LNCaP clone FGC (cell line): Measurements from ENCODE around the gene FRMD6.
"Not testable (repeated sequence)": the region's sequence is repeated elsewhere in the genome, so short reads cannot be mapped to it uniquely, and the experiment has no call there.

Experiments used
- DNase-seq: peaks from one replicate; pipeline ENCODE4 v3.0.0-alpha.2; 2011; ENCODE audit warnings: low read depth
- H3K4me3 ChIP-seq: 2 replicates; pipeline ENCODE4 v1.5.1; 2011; ENCODE audit warnings: mild to moderate bottlenecking, low read depth, low read length, control low read depth
- CTCF ChIP-seq: IDR thresholded peaks from 2 replicates; pipeline ENCODE4 v1.5.1; 2012; ENCODE audit warnings: mild to moderate bottlenecking; ENCODE audit not compliant: control insufficient read depth, insufficient read depth; ENCODE audit errors: extremely low read depth

The FRMD6 gene

GRCh38 chr14:51626788-51627187 is 24.9 kb upstream of the FRMD6 start:
- no peak overlapping the region for H3K4me3 ChIP-seq
- no peak for DNase-seq
- TF ChIP-seq CTCF, result no peak

GRCh38 chr14:51627313-51627712 is 24.4 kb upstream of the FRMD6 start:
- no peak for TF ChIP-seq CTCF

GRCh38 chr14:51628238-51628637 is 23.5 kb upstream of the FRMD6 start:
- no peak for TF ChIP-seq CTCF
- DNase-seq, result no peak
- H3K4me3 ChIP-seq, result no peak overlapping the region

More at GRCh38 chr14:51627313-51627712, 24.4 kb upstream of the FRMD6 start:
- DNase-seq, result no peak
- no peak overlapping the region for H3K4me3 ChIP-seq

GRCh38 chr14:51630987-51631386 is 20.7 kb upstream of the FRMD6 start:
- no peak for DNase-seq
- no peak for TF ChIP-seq CTCF
- H3K4me3 ChIP-seq, result no peak overlapping the region

- H3K4me3 ChIP-seq, DNase-seq: not testable (repeated sequence)
Measured at GRCh38 chr14:51633298-51633697, 18.4 kb upstream of the FRMD6 start.

GRCh38 chr14:51636109-51636508 is 15.6 kb upstream of the FRMD6 start:
- no peak for TF ChIP-seq CTCF
- H3K4me3 ChIP-seq, result no peak overlapping the region
- no peak for DNase-seq

GRCh38 chr14:51638071-51638944 is 13.4 kb upstream of the FRMD6 start:
- no peak for TF ChIP-seq CTCF
- no peak overlapping the region for H3K4me3 ChIP-seq
- no peak for DNase-seq
